GM12864 (cell line): Measurements from ENCODE around the gene MYH6.

Experiments
- DNase-seq: peaks from one replicate; pipeline ENCODE4 v3.0.0-alpha.2; 2011; ENCODE audit warnings: low read depth
- H3K4me3 ChIP-seq: 2 replicates; pipeline ENCODE4 v1.5.1; 2011; ENCODE audit warnings: mild to moderate bottlenecking, low read depth, low read length, control low read depth
- TF ChIP-seq, protein P1 (sequence below): IDR thresholded peaks from 2 replicates; pipeline ENCODE4 v1.5.1; 2011; ENCODE audit warnings: low read depth, mild to moderate bottlenecking, moderate library complexity, low read length, control low read depth, inconsistent platforms; ENCODE audit errors: missing control alignments

The MYH6 gene

DNA sequence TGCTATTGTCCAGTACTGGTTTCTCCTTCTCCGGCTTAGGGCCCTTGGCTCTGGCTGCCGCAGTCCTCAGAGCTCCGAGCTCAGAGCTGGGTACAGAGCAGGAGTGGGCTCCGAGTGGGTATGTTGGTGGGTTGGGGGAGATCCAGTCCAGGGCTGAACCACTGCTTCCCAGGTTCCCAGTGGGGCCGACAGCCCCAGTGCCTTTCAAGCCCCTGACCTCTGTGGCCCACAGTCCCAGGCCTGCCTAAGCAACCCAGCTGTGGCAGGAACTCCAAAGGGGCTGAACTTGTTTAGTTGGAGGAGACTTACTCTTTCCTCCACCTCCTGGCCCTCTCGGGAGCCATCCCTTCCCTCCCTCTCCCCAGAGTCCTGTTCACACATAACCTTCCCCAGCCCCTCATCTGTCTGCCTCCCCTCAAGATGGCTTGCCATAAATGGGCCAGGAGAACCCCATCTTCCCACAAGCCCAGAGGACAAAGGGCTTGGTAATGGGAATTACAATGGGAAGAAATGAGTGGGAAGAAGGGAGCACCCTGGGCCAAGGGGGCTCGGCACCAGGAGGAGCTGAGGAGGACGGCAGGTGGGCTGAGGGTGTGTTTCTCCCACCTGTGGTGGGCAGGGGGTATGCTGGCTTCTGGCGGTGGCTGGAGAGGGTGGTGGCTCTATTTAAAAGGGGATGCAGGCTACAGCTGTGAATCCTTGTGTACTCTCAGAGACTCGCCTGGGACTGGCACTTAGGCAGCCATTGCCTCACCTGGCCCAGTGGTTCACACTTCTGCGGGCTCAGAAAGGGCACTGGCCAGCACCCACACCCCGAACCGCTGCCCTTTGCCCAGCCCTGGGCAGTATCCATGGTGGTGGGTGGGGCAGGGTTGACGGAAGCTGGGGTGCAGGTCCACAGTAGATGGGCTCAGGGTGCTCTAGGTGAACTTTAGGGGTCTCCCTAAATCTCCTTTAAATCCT lies 3.8 kb upstream of the MYH6 start:
- no peak for DNase-seq
- no peak overlapping the region for H3K4me3 ChIP-seq
- TF ChIP-seq, protein P1, sequence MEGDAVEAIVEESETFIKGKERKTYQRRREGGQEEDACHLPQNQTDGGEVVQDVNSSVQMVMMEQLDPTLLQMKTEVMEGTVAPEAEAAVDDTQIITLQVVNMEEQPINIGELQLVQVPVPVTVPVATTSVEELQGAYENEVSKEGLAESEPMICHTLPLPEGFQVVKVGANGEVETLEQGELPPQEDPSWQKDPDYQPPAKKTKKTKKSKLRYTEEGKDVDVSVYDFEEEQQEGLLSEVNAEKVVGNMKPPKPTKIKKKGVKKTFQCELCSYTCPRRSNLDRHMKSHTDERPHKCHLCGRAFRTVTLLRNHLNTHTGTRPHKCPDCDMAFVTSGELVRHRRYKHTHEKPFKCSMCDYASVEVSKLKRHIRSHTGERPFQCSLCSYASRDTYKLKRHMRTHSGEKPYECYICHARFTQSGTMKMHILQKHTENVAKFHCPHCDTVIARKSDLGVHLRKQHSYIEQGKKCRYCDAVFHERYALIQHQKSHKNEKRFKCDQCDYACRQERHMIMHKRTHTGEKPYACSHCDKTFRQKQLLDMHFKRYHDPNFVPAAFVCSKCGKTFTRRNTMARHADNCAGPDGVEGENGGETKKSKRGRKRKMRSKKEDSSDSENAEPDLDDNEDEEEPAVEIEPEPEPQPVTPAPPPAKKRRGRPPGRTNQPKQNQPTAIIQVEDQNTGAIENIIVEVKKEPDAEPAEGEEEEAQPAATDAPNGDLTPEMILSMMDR, result no peak

DNA sequence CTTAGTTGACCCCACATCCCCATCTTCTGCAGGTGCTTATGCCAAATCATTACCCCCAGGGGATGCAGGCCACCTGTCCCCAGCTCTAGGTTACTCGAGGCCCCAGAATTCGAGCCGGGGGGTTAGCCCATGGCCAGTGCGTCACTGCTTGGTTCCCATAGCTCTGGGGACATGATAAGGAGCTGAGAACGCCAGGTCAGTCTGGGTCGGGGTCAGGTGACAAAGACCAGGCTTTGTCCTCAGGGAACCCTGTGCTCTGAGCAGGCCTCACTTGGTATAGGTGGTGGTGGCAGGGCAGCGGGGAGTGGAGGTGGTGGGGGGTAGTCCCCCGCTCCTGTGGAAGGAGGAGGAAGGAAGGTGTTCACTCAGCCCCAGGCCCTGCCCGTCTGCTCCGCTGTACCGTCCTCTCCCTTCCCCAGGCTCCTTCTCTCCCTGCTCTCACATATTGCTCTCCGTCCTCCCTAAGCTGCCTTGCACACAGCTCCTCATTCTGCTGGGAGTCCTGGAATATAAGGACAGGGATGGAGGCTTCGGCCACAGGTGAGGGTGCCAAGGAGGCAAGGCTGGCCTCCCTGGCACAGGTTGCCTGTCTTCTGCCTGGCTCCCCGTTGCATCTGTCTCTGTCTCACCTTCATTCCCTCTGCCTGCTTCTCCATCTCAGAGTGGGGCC lies 2.0 kb upstream of the MYH6 start:
- no peak overlapping the region for H3K4me3 ChIP-seq
- no peak for DNase-seq
- TF ChIP-seq, protein P1, result no peak

DNA sequence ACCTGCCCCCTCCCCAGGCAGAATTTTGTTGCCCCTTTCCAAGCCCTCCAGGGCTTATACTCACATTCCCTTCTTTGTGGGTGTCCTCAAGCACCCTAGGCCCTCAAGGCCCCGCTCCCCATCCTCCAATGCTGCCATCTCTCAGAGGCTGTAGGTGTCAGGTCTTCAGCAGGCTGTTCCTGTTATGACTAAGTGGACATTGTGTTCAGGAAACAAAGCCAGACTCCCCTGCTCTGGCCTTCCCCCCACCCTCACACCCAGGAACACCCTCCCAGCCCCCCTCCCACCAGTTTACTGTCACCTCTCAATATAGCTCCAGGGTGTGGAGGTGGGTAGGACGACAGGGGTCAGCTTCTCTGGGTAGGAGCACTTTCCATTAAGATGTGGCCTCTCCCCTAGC lies 1.4 kb upstream of the MYH6 start:
- H3K4me3 ChIP-seq, result no peak overlapping the region
- no peak for DNase-seq
- TF ChIP-seq, protein P1, result no peak

DNA sequence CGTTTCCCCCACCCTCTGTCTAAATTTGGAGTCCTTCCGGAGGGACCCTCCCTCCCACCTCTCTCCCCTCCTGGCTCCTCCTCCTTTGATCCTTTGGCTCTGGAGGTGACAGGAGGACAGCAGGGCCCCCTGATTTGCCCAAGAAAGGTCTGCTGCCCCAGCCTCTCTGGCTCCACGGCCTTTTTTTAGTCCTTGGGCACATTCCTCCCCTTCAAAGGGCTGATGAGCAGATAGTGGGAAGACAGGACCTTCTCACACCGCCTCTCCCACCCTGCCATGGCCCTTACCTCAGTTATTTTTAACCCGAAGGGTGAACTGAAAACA lies 196 bp upstream of the MYH6 start:
- TF ChIP-seq, protein P1, result no peak

DNA sequence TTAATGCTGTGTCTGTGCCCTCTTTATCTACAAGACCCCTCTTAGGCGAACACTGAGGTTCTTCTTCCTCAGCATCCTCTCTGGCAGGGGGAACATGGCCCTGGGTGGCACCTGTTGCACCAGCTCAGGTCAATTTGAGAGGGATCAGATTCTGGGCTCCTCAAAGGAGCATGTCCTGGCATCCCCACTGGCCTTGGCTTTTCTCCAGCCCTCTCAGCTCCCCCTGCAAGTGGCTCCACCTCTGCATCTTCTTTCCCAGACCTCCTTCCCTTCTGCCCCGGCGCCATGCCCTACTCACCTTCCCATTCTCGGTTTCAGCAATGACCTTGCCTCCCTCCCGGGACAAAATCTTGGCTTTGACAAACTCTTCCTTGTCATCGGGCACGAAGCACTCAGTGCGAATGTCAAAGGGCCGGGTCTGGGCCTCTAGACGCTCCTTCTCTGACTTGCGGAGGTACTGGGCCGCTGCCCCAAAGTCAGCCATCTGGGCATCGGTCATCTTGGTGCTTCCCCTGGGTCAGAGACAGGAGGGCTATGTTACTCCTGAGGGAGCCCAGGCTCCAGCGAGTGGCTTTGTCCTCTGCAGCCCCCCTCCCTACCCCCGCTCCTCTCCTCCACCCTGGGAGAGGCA lies 1.2 kb downstream of the MYH6 start:
- H3K4me3 ChIP-seq, result no peak overlapping the region
- TF ChIP-seq, protein P1, result no peak

More for the DNA sequence above, 196 bp upstream of the MYH6 start:
- DNase-seq, result no peak
- H3K4me3 ChIP-seq, result no peak overlapping the region

DNA sequence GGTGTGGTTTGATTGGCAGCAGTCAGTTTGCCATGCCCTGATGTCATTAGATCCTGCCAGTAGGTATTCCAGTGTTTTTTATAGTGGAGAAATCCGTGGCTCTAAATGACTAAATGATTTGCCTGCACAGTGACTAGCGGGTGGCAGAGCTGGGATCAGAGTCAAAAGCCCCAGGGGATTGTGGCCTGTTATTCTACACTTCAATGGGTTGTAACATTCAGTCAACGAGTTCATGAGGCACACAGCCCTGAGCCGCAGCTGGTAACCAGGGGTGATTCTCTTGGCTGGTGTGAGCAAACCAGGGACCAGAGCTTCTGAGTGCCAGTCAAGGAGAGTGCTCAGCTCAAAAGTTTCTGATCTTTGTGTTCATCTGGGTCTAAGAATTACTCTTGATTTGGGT lies 1.8 kb downstream of the MYH6 start:
- TF ChIP-seq, protein P1, result no peak
- H3K4me3 ChIP-seq, result no peak overlapping the region
- DNase-seq, result no peak

More for the DNA sequence above, 1.2 kb downstream of the MYH6 start:
- no peak for DNase-seq
